Osteoblast (primary cell): Measurements from ENCODE around the gene BIK. TPM values are rescaled to one million over a fixed set of nuclear protein-coding genes. Genes with fewer than 3 reads are reported as not detected.

Experiments
- DNase-seq: peaks from one replicate; pipeline ENCODE4 v3.0.0; 2011; ENCODE audit warnings: low spot score, mixed read lengths; ENCODE audit not compliant: insufficient read length; ENCODE audit errors: missing footprints
- H2AFZ ChIP-seq: 2 replicates; pipeline ENCODE4 v1.6.0; 2011; ENCODE audit warnings: mild to moderate bottlenecking, low read length
- H3K27ac ChIP-seq: 2 replicates; pipeline ENCODE4 v1.5.1; 2011; ENCODE audit warnings: mild to moderate bottlenecking, low read depth, low read length, moderate library complexity
- H3K27me3 ChIP-seq: 2 replicates; pipeline ENCODE4 v1.6.0; 2012; ENCODE audit warnings: mild to moderate bottlenecking, control low read depth, inconsistent platforms, low read length, moderate library complexity; ENCODE audit not compliant: insufficient read depth
- H3K36me3 ChIP-seq: 2 replicates; pipeline ENCODE4 v1.5.1; 2011; ENCODE audit warnings: mild to moderate bottlenecking, low read length, control low read depth, moderate library complexity; ENCODE audit not compliant: insufficient read depth
- H3K4me1 ChIP-seq: 2 replicates; pipeline ENCODE4 v1.5.1; 2011; ENCODE audit warnings: mild to moderate bottlenecking, low read length, control low read depth, moderate library complexity; ENCODE audit not compliant: insufficient read depth
- H3K4me2 ChIP-seq: 2 replicates; pipeline ENCODE4 v1.6.0; 2011; ENCODE audit warnings: mild to moderate bottlenecking, low read length; ENCODE audit not compliant: insufficient read depth
- H3K4me3 ChIP-seq: fragments of 200-600 bp; sonication (generic); 3 replicates; pipeline ENCODE4 v1.5.1; 2012; ENCODE audit warnings: mild to moderate bottlenecking, low read length, inconsistent platforms; ENCODE audit not compliant: insufficient read depth
- H3K79me2 ChIP-seq: 2 replicates; pipeline ENCODE4 v1.6.0; 2012; ENCODE audit warnings: mild to moderate bottlenecking, low read length, control low read depth, inconsistent platforms; ENCODE audit not compliant: insufficient read depth
- H3K9me3 ChIP-seq: 2 replicates; pipeline ENCODE4 v1.5.1; 2011; ENCODE audit warnings: low read depth, low read length, control low read depth
- H4K20me1 ChIP-seq: 2 replicates; pipeline ENCODE4 v1.6.0; 2012; ENCODE audit warnings: mild to moderate bottlenecking, low read length, control low read depth; ENCODE audit not compliant: insufficient read depth
- total RNA-seq: library from RNA; depleted of rRNA; stranded (reverse); fragments of >200 nt; gene quantifications from 2 replicates; pipeline ENCODE4 v1.2.3, GENCODE V29; 2012
- TF ChIP-seq, protein P1 (sequence below): IDR thresholded peaks from 2 replicates; pipeline ENCODE4 v1.5.1; 2011; ENCODE audit warnings: mild to moderate bottlenecking, low read depth, low read length, moderate library complexity; ENCODE audit errors: extremely low read depth

Gene BIK
- total RNA-seq, 1 donor: not detected

GRCh38 chr22:43135565-43135964 lies 25.0 kb downstream of the BIK start:
- no peaks in the 10 kb centered on the region for H3K27me3 ChIP-seq
- no peak overlapping the region for H3K4me3 ChIP-seq
- no peak for DNase-seq
- H4K20me1 ChIP-seq: no peaks in the 10 kb centered on the region
- TF ChIP-seq, protein P1, sequence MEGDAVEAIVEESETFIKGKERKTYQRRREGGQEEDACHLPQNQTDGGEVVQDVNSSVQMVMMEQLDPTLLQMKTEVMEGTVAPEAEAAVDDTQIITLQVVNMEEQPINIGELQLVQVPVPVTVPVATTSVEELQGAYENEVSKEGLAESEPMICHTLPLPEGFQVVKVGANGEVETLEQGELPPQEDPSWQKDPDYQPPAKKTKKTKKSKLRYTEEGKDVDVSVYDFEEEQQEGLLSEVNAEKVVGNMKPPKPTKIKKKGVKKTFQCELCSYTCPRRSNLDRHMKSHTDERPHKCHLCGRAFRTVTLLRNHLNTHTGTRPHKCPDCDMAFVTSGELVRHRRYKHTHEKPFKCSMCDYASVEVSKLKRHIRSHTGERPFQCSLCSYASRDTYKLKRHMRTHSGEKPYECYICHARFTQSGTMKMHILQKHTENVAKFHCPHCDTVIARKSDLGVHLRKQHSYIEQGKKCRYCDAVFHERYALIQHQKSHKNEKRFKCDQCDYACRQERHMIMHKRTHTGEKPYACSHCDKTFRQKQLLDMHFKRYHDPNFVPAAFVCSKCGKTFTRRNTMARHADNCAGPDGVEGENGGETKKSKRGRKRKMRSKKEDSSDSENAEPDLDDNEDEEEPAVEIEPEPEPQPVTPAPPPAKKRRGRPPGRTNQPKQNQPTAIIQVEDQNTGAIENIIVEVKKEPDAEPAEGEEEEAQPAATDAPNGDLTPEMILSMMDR: no peak
- H3K79me2 ChIP-seq: peaks cover 3% of the 10 kb centered on the region
- no peaks in the 10 kb centered on the region for H3K4me1 ChIP-seq
- H3K4me2 ChIP-seq: no peak overlapping the region
- peaks cover 50% of the 10 kb centered on the region for H3K36me3 ChIP-seq
- H3K27ac ChIP-seq: no peak overlapping the region
- H2AFZ ChIP-seq: no peak overlapping the region
- no peaks in the 10 kb centered on the region for H3K9me3 ChIP-seq

DNA sequence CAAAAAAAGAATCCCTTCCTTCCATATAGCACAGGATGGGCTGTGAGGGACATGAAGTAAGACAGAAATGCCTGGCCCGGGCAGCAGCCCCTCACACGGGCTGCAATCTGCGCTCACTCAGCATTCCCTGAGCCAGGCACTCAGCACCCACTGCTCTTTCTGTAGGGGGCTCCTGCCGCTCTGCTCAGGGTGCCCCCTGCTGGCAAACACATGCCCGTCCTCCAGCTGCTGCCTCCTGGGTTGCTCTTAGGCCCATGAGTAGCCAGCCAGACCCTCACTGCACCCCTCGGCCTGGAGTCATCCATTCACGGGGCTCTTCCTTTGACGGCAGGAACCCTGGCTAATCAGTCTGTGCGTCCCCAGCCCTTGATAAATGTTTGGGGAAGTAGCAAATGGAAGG lies 25.7 kb downstream of the BIK start:
- H2AFZ ChIP-seq: no peak overlapping the region
- DNase-seq: peak; percentile 90
- H3K9me3 ChIP-seq: no peaks in the 10 kb centered on the region
- no peak overlapping the region for H3K4me2 ChIP-seq
- no peaks in the 10 kb centered on the region for H3K4me1 ChIP-seq
- H3K36me3 ChIP-seq: peaks cover 50% of the 10 kb centered on the region
- H3K4me3 ChIP-seq: no peak overlapping the region
- no peaks in the 10 kb centered on the region for H4K20me1 ChIP-seq
- H3K27ac ChIP-seq: no peak overlapping the region
- peaks cover 8% of the 10 kb centered on the region for H3K79me2 ChIP-seq
- no peaks in the 10 kb centered on the region for H3K27me3 ChIP-seq
- TF ChIP-seq, protein P1: peak; percentile 56

DNA sequence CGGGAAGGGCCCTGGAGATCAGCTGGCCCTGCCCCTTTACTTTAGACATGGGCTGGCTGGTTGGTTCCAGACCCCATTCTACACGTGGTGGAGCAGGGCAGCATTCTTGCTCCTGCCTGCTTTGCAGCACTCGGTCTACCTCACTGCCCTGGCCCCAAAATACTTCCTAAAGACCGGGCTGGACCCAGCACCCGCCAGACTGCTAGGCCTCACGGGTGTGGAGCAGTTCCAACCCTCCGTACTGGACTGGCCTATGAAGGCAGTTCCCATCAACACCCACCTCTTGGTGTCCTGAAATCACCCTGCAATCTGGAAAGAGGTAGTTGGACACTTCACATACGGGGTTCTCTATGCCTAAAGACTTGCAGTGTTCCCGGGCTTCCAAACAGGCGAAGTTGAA lies 26.3 kb downstream of the BIK start:
- Histone ChIP-seq H3K4me1 (peaks cover 1% of the 10 kb centered on the region), H3K27me3 (no peaks in the 10 kb centered on the region), H3K27ac (no peak overlapping the region), H2AFZ (no peak overlapping the region), H3K4me2 (no peak overlapping the region), H3K9me3 (no peaks in the 10 kb centered on the region), H3K4me3 (no peak overlapping the region), H4K20me1 (no peaks in the 10 kb centered on the region), H3K36me3 (peaks cover 46% of the 10 kb centered on the region), H3K79me2 (peaks cover 11% of the 10 kb centered on the region)
- no peak for DNase-seq
- TF ChIP-seq, protein P1: no peak

- Histone ChIP-seq H3K79me2 (peaks cover 24% of the 10 kb centered on the region), H3K4me1 (peaks cover 6% of the 10 kb centered on the region), H3K27ac (peak within 1 kb of the TSS; percentile 70), H3K4me3 (peak within 1 kb of the TSS; percentile 99), H3K36me3 (peaks cover 12% of the 10 kb centered on the region), H4K20me1 (no peaks in the 10 kb centered on the region), H3K4me2 (peak within 1 kb of the TSS; percentile 93), H2AFZ (peak within 1 kb of the TSS; percentile 97), H3K9me3 (no peaks in the 10 kb centered on the region), H3K27me3 (no peaks in the 10 kb centered on the region)
- TF ChIP-seq, protein P1: no peak
- peak; percentile 98 for DNase-seq
These were observed 32.5 kb downstream of the BIK start, which contains the start of gene MCAT for GRCh38 chr22:43142880-43143562. Gene MCAT (minus strand): TSS chr22:43143398. CDS start chr22:43143348, 50 bp downstream.
